ENCODE results near the gene TAOK3.

The TAOK3 gene

GRCh38 chr12:118353721-118354120 is 19.0 kb downstream of the TAOK3 start:
- DNase-seq (ENCODE audit: low read depth), result no peak
- no peak overlapping the region for H3K4me3 ChIP-seq (ENCODE audit: low read length)
- no peak for TF ChIP-seq CTCF (IDR thresholded peaks at IDR 0.05; ENCODE audit: insufficient read depth, low read depth, low read length, missing control alignments)

- no peak overlapping the region for H3K4me3 ChIP-seq (ENCODE audit: low read length)
- TF ChIP-seq CTCF (IDR thresholded peaks at IDR 0.05; ENCODE audit: insufficient read depth, low read depth, low read length, missing control alignments), result no peak
- no peak for DNase-seq (ENCODE audit: low read depth)
Observed at GRCh38 chr12:118350908-118351559, 21.7 kb downstream of the TAOK3 start.

GRCh38 chr12:118347916-118348315 is 24.8 kb downstream of the TAOK3 start:
- TF ChIP-seq CTCF (IDR thresholded peaks at IDR 0.05; ENCODE audit: insufficient read depth, low read depth, low read length, missing control alignments), result no peak

GRCh38 chr12:118346895-118347294 is 25.8 kb downstream of the TAOK3 start:
- H3K4me3 ChIP-seq (ENCODE audit: low read length), result no peak overlapping the region
- DNase-seq (ENCODE audit: low read depth), result no peak
- no peak for TF ChIP-seq CTCF (IDR thresholded peaks at IDR 0.05; ENCODE audit: insufficient read depth, low read depth, low read length, missing control alignments)

More at GRCh38 chr12:118347916-118348315, 24.8 kb downstream of the TAOK3 start:
- no peak for DNase-seq (ENCODE audit: low read depth)
- no peak overlapping the region for H3K4me3 ChIP-seq (ENCODE audit: low read length)

- no peak overlapping the region for H3K4me3 ChIP-seq (ENCODE audit: low read length)
- TF ChIP-seq CTCF (IDR thresholded peaks at IDR 0.05; ENCODE audit: insufficient read depth, low read depth, low read length, missing control alignments), result no peak
- DNase-seq (ENCODE audit: low read depth), result no peak
Observed at GRCh38 chr12:118345355-118345754, 27.4 kb downstream of the TAOK3 start.

- no peak overlapping the region for H3K4me3 ChIP-seq (ENCODE audit: low read length)
- no peak for DNase-seq (ENCODE audit: low read depth)
- TF ChIP-seq CTCF (IDR thresholded peaks at IDR 0.05; ENCODE audit: insufficient read depth, low read depth, low read length, missing control alignments), result no peak
Observed at GRCh38 chr12:118344829-118345228, 27.9 kb downstream of the TAOK3 start.

GRCh38 chr12:118342090-118342489 is 30.6 kb downstream of the TAOK3 start:
- no peak overlapping the region for H3K4me3 ChIP-seq (ENCODE audit: low read length)
- no peak for TF ChIP-seq CTCF (IDR thresholded peaks at IDR 0.05; ENCODE audit: insufficient read depth, low read depth, low read length, missing control alignments)
- DNase-seq (ENCODE audit: low read depth), result no peak

Data from epithelial cell of esophagus (primary cell).